ENCODE data around the gene THADA. TPM values are rescaled to one million over a fixed set of nuclear protein-coding genes. Genes with fewer than 3 reads are reported as not detected.

The THADA gene
- total RNA-seq, 1 donor from 2014 or later, result 38.0 TPM

DNA sequence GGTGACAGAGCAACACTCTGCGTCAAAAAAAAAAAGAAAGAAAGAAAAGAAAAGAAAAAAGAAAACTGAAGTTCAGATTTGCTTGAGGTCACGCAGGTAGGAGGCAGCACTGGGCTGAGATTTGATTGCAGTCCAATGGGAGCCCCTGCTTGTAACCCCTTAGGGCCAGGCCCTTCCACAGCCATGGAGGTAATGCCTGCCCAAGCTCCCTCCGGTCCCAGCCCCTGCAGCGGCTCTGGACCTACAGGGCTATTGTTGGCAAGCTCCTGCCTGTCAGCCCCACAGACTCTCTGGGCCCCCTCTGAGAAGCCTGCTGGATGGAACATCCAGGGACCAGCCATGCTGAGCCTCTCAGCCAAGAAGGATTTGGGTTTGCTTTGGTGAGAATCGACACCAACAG lies 381.6 kb downstream of the THADA start:
- no peak for DNase-seq (ENCODE audit: low spot score)

DNA sequence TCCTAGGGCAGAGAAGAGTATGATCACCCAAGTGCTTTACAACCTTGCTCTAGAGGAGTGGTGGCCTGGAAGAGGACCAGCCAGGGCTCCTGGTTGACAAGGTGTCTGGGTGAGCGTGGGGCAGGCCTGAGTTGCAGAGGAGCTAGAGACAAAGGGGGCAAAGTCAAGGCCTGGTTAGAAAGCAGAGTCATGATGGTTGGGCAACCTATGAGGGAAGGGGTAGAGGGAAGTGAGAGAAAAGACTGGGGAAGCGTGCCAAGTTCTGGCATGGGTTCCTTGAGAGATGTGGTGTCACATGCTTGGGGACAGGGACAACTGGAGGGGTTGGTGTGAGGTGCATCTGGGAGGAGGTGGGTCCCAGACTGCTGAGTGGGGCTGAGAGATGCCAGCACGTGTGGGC lies 382.9 kb downstream of the THADA start:
- no peak for DNase-seq (ENCODE audit: low spot score)

DNA sequence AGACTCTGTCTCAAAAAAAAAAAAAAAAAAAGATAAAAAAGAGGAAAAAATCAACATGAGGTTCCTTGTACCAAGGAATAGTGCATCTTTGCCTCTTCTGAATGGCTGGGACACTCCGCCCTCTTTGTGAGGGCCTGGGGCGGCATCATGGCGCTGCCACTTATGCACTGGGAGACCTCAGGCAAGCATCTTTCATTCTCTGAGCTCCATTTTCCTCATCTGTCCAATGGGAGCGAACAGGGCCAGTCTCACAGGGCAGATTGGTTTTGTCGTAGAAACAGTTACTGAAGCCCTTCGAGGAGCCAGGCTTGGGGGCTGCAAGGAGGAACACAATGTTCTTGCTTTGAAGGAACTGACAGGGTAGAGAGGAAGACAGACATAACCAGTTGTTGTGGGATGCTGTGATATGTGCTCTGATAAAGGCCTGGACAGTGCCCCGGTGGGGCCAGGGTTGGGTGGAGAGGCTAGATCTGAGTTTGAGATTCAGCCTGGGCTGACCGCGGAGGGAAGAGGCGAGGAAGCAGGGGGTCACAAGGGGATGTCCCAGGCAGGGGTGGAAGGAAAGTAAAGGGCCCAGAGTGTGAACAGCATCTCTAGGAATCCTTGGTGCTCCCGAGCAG lies 383.5 kb downstream of the THADA start:
- no peak for DNase-seq (ENCODE audit: low spot score)

DNA sequence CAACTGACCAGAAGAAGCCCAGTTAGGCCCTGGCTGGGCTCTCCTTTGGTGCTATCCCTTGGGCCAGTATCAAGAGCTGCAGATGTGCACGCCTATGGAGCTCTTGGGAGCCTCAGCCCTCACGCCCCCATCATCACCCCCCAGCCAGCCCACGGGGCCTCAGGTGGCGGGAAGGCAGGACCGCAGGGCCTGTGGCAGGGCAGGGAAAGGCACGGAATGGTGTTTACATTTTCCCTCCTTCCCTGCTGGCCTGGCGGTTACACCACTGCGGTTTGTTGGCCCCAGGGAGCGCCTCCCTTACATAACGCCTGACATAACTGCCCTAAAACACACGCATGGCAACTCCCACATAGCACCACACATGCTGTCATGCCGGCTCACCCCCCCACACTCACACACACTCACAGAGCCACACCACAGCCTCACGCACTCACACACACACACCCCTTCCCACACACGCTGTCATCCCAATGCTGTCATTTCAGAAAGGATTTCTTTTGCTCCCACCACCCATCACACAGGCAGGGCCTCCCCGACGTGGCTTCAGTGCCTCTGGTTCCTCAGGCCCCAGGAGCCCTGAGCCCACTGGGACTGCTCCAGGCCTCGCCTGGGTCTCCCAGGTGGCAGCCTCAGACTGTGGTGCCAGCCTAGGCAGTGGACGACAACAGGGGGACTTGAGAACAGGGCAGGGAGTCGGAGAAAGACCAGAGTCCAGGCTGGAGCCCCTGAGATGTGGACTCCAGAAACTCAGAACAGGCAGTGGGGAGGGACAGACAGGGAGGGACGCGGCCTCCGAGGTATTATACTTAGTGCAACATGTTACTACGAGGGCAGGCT lies 385.2 kb downstream of the THADA start:
- DNase-seq (ENCODE audit: low spot score), result no peak

DNA sequence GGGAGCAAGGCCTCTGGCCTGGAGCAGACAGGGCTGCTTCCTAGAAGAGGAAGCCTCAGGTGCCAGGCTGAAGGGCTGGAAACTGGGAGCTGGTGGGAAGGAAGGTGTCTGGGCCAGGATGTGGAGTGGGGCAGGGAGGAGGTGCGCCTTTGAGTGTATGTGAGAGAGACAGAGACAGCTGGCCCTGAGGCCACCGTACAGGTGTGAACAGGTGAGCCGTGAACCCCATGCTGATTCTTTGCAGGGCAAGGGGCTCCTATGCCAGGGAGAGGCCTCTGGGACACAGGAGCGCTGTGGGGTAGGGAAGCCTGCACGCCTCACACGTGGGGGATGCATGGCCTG lies 385.7 kb downstream of the THADA start:
- no peak for DNase-seq (ENCODE audit: low spot score)

DNA sequence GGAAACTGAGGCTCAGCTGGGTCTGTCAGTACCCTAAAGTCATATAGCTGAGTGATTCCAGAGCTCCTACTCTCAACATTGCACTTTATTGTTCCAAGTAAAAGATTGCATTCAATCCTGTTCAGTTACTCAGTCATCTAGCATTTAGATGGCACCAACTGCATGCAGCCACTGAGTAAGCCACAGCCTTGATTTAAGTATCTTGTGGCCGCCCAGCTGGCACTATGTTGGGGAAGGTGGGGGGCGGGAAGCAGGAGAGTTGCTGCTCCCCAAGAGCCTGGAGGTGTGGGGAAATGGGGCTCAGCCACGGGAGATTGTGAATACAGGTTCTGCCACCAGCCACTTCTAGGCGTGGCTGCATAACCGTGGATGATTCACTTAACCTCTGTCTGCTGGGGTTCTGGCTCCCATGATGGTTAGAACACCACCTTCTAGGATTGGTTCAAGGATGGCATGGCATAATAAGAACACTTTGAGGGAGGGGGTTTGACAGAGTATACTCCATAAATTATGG lies 386.6 kb downstream of the THADA start:
- no peak for DNase-seq (ENCODE audit: low spot score)

DNA sequence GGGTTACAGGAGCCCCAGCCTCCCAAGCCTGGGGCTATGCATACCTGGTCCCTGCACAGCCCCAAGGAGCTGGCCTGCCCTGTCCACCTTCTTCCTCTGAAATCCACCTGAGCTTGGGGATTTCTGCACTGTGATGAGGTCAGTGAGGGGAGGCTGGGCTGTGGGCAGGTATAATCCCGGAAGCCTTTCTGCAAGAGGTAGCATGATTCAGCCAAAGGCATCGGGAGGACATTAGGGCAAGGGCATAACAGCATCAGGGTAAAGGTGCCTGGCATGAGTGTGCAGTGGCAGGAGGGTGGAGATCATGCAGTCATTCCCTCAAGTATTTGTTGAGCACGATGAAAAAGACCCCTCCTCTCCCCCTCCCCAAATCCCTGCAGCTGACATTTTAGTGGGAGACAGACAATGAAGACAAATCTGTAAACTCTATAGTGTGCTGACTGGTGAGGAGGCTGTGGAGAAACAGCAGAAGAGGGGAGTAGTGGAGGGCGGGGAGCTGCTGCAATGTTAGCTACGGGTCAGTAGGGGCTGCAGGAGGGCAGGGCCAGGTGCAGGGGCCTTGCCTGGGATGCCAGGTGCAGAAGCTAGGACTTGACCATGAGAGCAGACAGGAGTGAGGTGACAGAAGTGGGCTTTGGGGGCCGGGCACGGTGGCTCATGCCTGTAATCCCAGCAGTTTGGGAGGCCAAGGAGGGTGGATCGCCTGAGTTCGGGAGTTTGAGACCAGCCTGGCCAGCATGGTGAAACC lies 388.1 kb downstream of the THADA start:
- DNase-seq (ENCODE audit: low spot score), result no peak

DNA sequence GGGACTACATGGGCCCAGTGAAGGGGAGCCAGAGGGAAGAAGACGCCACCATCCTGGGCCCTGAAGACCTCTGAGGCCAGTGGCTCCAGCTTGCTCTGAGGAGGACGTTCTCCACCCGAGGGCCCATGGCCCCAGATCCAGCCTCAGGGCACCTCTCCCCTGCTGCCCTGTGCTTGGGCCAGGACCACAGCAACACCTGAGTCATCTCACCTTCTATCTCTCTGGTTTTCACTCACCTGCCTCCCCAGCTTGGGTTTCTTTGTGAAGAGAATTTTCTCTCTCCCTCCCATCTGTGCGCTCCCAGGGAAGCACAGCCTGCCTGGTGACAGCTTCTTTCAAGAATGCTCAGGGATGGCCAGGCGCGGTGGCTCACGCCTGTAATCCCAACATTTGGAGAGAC lies 389.2 kb downstream of the THADA start:
- DNase-seq (ENCODE audit: low spot score), result no peak

DNA sequence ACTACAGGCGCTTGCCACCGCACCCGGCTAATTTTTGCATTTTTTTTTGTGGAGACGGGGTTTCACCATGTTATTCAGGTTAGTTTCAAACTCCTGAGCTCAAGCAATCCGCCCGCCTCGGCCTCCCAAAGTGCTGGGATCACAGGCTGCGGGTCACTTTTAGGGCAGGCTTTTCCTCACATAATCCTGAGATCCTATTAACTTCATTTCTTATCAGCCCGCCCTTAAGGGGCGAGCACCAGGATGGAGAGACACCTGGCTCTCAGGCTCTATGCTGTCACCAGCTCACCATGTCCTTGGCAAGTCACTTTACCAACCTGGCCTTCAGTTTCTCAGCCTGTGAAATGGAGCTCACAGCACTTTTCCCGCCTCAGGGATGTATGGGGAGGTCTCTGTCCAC lies 392.5 kb downstream of the THADA start:
- DNase-seq (ENCODE audit: low spot score), result no peak

DNA sequence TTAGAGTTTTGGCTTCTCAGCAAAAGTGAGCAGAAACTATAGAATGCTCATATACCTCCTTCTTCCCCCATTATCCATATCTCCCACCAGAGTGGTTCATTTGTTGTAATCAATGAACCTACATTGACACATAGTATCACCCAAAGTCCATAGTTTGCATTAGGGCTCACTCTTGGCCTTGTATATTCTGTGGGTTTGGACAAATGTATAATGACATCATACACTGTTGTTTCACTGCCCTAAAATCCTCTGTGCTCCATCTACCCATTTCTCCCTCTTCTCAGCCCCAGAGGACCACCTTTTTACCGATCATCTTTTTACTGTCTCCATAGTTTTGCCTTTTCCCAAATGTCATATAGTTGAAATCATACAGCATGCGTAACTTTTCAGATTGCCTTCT lies 393.5 kb downstream of the THADA start:
- DNase-seq (ENCODE audit: low spot score), result no peak

DNA sequence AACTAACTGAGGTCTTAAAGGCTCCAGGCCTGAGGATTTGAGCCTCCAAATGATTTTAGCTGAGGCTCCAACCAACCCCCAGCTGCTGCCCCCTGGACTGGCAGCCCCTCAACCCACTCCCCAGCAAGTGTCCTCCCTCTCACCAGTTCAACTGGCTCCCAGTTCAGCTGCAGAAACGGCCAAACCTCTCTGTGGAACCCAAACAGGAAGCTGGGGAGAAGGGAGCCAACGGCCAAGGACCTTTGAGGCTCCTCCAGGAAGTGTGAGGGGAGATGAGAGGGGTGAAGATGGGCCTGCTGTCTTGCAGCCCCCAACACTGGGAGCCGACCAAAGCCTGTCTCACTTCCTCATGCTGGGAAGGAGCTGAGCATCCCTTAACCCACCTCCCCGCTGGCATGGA lies 394.3 kb downstream of the THADA start:
- DNase-seq (ENCODE audit: low spot score), result no peak

DNA sequence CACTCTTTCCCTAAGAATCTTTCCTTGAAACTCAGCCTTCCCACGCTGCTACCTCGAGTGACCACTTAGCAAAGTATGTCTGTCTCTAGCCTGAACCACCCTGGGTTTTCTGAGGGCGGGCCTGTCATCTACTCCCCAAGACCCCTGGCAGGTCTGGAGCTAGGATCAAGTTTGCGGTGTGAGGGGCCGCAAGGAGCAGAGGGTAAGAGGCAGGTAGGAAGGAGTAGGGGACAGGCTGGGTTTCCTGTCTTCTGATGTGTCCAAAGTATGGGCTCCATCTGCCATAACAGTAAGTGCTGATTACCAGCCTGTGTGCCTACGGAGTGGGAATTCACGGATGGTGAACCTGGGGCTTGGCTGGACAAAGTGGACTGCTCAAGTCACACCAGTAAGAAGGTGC lies 394.8 kb downstream of the THADA start:
- DNase-seq (ENCODE audit: low spot score), result no peak

DNA sequence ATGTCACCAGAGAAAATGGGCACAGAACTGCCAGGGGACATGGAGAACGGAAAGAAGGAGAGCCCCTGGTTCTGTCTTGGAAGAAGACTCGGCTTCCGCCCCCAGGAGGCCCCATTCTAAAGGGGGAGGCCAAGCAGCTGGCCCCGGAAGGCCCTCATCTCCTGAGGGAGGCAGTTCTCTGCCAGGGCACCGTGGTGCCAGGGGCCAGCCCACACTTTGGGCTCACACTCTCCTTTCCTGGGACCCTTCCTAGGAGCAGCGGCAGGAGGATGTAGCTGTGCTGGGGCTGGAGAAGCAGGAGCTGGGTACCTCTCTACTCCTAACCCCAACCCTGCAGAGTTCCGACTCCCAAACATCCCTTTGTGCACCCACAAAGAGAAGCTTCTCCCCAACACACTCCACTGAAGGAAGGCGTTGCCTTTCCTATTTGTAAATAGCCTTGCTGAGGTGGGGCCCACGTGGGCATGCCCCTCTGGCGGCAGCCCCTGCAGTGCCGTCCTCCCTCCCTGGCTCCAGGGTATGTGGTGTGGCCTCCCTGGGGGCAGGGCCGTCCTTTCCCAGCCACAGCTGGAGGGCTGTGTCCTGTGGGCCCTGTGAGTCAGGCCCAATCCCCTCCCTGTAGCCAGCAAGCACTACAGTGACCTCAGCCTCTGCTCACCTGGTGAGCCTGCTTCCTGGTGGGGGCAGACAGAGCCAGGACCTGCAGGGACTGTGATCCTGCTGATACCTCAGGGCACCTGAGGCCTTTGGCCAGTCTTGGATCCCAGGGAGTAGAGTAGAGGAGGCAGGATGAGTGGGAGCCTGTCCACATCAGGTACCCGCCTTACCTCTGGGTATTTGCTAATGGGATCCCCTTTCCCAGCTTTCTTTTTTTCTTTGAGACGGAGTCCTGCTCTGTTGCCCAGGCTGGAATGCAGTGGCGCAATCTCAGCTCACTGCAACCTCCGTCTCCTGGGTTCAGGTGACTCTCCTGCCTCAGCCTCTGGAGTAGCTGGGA lies 396.0 kb downstream of the THADA start:
- no peak for DNase-seq (ENCODE audit: low spot score)

DNA sequence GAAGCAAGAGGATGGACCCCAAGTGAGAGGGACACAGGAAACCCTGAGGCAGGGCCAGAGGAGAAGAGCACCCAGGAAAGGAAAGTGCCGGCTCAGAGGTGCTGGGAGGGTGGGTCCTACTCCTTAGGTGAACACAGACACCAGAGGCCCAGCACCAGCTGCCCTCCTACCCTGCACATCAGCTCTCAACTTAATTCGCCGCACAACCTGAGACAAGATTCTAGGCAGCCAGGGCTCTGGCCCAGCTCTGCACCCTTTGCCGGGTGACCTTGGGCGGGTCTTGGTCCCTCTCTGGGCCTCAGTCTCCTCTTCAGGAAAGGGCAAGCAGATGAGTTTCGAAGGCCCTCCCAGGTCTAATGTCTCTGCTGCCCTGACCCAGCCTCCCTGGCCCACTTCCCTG lies 397.6 kb downstream of the THADA start:
- no peak for DNase-seq (ENCODE audit: low spot score)

DNA sequence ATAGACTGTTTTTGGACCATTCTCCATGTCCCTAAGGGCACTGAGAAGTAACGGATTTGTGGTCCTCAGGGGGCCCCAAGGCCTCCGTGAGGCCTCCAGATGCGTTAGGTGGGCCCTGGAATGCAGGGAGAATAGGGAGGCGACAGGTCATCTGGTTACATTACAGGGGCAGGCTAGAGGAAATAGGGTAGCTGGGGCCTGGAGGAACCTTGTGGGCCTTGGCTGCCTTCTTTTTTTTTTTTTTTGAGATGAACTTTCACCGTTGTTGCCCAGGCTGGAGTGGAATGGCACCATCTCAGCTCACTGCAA lies 398.3 kb downstream of the THADA start:
- DNase-seq (ENCODE audit: low spot score), result no peak

DNA sequence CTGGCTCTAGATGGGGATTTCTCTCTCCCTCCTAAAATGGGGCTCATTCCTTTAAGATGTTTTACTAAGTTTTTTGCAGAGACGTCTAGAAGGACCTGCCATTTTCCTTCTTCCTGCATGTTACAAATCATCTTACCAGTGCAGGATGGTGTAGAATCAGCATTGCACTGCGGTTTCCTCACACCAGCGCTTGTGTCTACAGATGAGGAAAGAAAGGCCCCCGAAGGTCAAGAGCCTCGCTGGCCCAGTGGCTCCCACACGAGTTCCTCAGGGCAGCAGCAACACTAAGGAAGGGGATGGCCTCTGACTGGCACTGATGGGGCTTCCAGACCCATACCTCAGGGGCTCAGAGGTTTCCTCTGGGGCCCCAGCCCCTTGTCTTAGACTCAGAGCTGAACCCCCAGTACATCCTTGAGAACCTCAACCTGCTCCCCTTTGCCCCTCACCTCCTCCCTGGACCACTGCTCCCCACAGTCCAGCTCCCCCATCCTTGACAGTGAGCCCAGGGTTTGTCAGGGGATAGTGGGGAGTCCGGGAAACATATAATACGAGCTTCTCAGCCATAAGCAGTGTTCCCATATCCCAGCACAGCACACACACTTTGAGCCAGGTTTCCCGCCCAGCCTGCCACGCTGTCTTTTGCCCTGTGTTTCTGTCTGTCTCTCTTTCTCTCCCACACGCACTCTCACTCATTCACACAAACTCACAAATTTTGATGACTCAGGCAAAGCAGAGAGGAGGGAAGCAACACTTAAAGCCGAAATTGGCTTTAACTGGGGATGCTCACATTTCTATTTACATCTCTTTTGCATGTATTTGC lies 398.9 kb downstream of the THADA start:
- no peak for DNase-seq (ENCODE audit: low spot score)

DNA sequence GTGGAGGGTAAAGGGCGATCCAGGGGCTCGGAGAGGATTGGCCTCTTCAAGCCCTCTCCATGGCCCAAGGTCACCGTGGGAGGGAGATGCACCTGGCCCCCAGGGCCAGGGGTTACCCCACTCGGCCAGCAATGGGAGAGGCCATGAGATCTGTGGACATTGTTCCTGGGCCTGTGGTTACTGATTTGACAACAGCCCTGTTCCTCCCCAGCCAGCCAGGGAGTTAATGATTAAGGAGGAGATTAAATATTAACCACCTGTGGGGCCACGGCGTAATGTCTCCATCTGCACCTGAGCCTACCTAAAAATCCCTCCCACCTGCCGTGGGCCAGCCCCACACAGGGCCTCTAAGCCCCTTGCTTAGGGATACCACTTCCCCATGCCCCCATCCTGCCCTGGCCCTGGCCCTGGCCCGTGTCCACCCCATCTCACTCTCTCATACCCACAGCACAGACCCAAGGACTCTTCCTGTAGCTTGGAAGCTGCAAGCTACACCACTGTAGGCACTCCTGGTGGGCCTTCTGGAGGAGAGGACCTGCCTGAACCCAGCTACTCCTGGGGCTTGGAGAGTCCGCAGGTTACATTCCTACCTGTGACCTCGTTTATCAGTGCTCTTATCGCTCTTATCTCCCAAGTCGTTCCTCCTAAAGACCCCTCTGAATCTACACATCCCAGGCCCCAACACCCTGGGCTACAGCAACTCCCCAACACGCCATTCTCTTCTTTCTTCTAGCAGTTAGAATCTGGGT lies 401.5 kb downstream of the THADA start:
- DNase-seq (ENCODE audit: low spot score), result no peak

DNA sequence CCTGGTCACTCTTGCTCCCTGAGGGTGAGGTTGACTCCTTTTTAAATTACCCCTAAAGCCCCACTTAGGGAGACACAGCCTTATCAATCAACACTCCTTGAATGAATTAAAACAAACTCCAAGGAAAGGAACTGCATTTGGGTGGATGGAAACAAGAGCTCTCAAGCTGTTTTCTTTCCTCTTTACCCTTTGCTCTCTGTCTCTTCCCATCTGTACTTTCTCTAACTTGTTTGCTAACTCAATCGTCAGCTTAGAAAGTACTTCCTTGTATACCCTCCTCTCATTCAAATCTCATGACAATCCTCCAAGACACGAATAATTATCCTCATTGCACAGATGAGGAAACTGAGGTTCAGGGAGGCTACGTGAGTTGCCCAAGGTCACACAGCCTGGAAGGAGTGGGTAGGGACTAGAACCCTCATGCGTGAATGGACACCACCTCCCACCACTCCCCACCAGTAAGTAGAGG lies 402.2 kb downstream of the THADA start:
- DNase-seq (ENCODE audit: low spot score), result no peak
